ENCODE results near the gene MGLL. TPM values are rescaled to one million over a fixed set of nuclear protein-coding genes. Genes with fewer than 3 reads are reported as not detected.

MGLL gene
- total and polyA plus RNA-seq, 7 donors: 24.7 to 220 (median 46.8) TPM

DNA sequence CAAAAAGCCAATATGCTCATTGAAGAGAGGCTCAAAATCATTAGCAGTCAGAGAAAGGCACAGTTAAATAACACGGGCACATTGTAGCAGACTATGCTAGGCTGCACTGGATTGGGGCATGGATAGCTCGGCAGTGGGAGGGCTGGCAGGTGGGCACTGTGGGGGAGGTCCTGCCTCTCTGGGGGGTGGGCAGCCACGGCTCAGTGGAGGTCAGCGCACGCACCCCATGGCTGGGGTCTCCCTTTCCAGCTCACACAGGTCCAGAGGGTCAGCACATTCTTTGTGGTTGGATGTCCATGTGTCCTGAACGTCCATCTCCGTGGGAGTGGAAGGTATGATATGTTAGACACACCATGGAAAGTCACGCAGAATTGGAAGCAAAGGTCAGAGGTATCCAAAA lies 18.4 kb upstream of the MGLL start:
- Histone ChIP-seq H3K4me3 (no peak overlapping the region), H3K27ac (no peak overlapping the region), H3K9me3 (peaks cover 0 to 2% (median 0%) of the 10 kb centered on the region in 4 donors), H3K36me3 (no peaks in the 10 kb centered on the region), H3K27me3 (no peaks in the 10 kb centered on the region), H3K4me1 (no peaks in the 10 kb centered on the region)
- no peak for DNase-seq
- intact Hi-C loops (cut with DNase I): no loop called here
- TF ChIP-seq POLR2AphosphoS5 (IDR thresholded peaks at IDR 0.05) (no peak), POLR2A (IDR thresholded peaks at IDR 0.05) (no peak), EP300 (IDR thresholded peaks at IDR 0.05) (no peak)
- TF ChIP-seq, protein P1, sequence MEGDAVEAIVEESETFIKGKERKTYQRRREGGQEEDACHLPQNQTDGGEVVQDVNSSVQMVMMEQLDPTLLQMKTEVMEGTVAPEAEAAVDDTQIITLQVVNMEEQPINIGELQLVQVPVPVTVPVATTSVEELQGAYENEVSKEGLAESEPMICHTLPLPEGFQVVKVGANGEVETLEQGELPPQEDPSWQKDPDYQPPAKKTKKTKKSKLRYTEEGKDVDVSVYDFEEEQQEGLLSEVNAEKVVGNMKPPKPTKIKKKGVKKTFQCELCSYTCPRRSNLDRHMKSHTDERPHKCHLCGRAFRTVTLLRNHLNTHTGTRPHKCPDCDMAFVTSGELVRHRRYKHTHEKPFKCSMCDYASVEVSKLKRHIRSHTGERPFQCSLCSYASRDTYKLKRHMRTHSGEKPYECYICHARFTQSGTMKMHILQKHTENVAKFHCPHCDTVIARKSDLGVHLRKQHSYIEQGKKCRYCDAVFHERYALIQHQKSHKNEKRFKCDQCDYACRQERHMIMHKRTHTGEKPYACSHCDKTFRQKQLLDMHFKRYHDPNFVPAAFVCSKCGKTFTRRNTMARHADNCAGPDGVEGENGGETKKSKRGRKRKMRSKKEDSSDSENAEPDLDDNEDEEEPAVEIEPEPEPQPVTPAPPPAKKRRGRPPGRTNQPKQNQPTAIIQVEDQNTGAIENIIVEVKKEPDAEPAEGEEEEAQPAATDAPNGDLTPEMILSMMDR (IDR thresholded peaks at IDR 0.05): no peak
- 82 to 87% methylated on average over 8 of the region's 8 CpGs for WGBS, 2 donors

DNA sequence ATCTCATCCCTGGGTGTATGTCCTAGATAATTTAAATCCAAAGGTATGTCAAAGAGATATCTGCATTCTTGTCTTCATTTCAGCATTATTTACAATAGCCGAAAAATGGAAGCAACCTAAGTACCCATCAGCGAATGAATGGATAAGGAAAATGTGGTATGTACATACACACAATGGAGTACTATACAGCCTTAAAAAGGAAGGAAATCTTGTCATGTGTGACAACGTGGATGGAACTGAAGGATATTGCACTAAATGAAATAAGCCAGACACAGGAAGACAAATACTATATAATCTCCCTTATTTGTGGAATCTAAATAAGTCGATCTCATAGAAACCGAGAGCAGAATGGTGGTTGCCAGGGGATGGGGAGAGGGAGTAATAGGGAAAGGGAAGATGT lies 16.8 kb upstream of the MGLL start:
- H3K4me3 ChIP-seq: no peak overlapping the region
- H3K27me3 ChIP-seq: no peaks in the 10 kb centered on the region
- H3K9me3 ChIP-seq: peaks cover 0 to 2% (median 0%) of the 10 kb centered on the region in 4 donors
- TF ChIP-seq EP300 (IDR thresholded peaks at IDR 0.05) (no peak), POLR2AphosphoS5 (IDR thresholded peaks at IDR 0.05) (no peak), POLR2A (IDR thresholded peaks at IDR 0.05) (no peak)
- TF ChIP-seq, protein P1 (IDR thresholded peaks at IDR 0.05): no peak
- DNase-seq: no peak
- H3K4me1 ChIP-seq: no peaks in the 10 kb centered on the region
- H3K27ac ChIP-seq: no peak overlapping the region
- 87 to 92% methylated on average over 5 of the region's 5 CpGs for WGBS, 2 donors
- no peaks in the 10 kb centered on the region for H3K36me3 ChIP-seq
- intact Hi-C loops (cut with DNase I): no loop called here

DNA sequence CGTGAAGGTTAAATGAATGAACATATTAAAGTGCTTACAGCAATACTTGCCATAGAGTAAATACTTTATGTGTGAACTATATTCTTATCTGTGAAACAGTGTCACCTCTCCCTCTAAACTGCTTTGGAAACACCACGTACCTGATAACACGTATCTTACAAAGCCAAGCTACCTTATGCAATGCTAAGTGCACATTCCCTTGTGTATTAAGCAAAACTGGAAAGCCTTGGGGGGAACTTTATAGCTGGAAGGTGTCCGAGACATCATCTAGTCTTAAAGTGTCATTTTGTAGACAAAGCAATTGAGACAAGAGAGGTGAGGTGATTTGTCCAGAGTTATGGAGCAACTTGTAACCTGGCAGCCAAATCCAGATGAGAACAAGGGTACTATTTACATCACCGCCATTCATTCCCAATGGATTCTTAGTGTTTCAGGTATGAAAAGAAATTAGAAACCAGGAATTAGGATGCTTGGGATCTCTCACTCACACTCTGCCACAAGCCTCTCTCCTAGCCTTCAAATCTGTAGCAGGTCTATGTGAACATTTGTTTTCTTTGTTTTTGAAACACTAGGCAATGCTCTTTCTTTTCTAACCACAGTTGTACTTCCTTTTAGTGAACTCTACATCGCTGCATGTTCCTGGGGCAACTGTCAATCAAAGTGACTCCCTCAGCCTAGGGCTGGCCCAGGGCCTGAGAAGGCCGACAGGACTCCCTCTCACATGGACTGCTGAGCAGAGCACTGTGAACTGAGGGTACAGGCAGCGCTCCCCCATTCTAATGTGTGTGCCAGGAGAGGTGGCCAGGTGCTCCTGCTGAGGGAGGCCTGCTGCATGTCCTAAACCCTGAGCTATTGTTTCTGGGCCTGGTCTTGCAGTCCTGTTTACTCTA lies 13.9 kb upstream of the MGLL start:
- intact Hi-C loops (cut with DNase I): no loop called here
- Histone ChIP-seq H3K4me3 (no peak overlapping the region), H3K36me3 (no peaks in the 10 kb centered on the region), H3K4me1 (no peaks in the 10 kb centered on the region), H3K27ac (no peak overlapping the region), H3K27me3 (no peaks in the 10 kb centered on the region), H3K9me3 (peaks cover 0 to 2% (median 0%) of the 10 kb centered on the region in 4 donors)
- DNase-seq: no peak
- TF ChIP-seq, protein P1 (IDR thresholded peaks at IDR 0.05): no peak
- no peak for TF ChIP-seq EP300 (IDR thresholded peaks at IDR 0.05)
- TF ChIP-seq POLR2AphosphoS5 (IDR thresholded peaks at IDR 0.05): no peak
- no peak for TF ChIP-seq POLR2A (IDR thresholded peaks at IDR 0.05)
- WGBS, 2 donors: 80 to 90% methylated on average over 8 of the region's 8 CpGs

DNA sequence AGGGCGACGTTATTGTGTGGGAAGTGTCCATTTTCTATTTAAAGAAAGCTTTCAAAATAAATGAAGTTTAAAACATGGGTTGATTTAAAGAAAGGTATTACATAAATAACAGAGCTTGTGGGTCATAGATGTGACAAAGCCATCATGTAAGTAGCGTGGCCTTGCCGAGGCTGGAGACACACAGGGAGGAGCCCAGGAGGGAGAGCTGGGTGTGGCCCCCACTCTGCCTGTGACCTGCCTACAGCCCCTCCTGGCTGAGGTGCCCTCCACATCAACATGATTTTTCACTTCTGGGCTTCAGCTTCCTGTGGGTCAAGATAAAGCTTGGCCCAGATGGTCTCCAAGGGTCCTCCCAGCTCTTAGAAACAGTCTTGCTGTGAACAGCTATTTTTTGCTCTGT lies 12.5 kb upstream of the MGLL start:
- Histone ChIP-seq H3K27ac (no peak overlapping the region), H3K9me3 (peaks cover 0 to 3% (median 1%) of the 10 kb centered on the region in 4 donors), H3K4me3 (no peak overlapping the region), H3K4me1 (no peaks in the 10 kb centered on the region), H3K36me3 (no peaks in the 10 kb centered on the region), H3K27me3 (no peaks in the 10 kb centered on the region)
- TF ChIP-seq POLR2A (IDR thresholded peaks at IDR 0.05) (no peak), EP300 (IDR thresholded peaks at IDR 0.05) (no peak), POLR2AphosphoS5 (IDR thresholded peaks at IDR 0.05) (no peak)
- TF ChIP-seq, protein P1 (IDR thresholded peaks at IDR 0.05): no peak
- DNase-seq: no peak
- intact Hi-C loops (cut with DNase I): no loop called here
- WGBS, 2 donors: 85 to 86% methylated on average over 4 of the region's 4 CpGs
